Subcutaneous adipose tissue (tissue), 4 donors: ENCODE measurements around the gene MSTN. TPM values are rescaled to one million over a fixed set of nuclear protein-coding genes. Genes with fewer than 3 reads are reported as not detected.

Source experiments
- CTCF ChIP-seq: fragments of 450-650 bp; IDR thresholded peaks from one replicate; pipeline ENCODE4 v1.5.1; 2016; ENCODE audit warnings: low read depth, mild to moderate bottlenecking, control low read depth, antibody characterized with exemption, moderate library complexity
- total RNA-seq, 4 donors: library from RNA; depleted of rRNA; stranded (reverse); fragments of >200 nt; gene quantifications; one replicate each; pipeline ENCODE4 v1.1.0, GENCODE V29; 2016

Gene MSTN
- total RNA-seq, 4 donors from 2014 or later: 0.38 to 1.3 (median 1.2) TPM

GRCh38 chr2:190103144-190103543 lies 40.6 kb upstream of the MSTN start:
- no peak for TF ChIP-seq CTCF

DNA sequence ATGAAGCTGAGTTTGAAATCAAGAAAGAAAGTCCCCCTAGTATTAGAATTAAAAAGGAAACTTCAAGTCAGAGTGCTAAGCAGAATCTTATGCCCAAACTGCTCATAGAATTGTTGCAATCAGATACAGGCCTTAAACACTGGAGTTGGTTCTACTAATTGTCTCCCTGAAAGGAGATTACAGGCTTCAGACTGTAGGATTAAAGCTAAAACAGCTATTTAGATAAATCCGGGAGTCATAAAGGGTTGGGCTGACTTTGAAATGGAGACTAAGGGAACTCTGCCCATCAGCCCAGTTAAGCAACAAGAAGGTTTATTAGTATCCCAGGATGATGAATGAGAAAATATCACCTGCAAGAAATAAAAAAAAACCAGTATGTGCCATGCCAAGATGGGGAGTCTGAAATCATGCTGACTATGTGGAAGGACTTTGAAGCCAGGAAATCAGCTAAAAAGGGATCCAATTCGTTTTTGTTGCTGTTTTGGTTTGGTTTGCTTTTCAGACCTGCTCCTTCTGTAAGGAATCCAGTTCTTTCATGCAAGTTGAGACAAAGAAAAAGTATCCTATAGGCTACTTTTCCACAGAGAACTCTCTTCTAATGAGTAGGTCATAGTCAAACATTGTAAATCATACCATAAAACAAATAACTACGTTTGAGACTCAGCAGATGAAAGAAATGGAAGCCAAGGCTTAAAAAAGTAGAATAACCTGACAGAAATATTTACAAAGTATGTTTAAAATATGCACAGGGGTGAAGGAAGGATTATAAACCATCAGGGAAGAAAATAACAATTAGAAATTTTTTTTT lies 37.6 kb upstream of the MSTN start:
- TF ChIP-seq CTCF: no peak

- TF ChIP-seq CTCF: no peak
Measured at GRCh38 chr2:190098851-190099250, 36.3 kb upstream of the MSTN start.

DNA sequence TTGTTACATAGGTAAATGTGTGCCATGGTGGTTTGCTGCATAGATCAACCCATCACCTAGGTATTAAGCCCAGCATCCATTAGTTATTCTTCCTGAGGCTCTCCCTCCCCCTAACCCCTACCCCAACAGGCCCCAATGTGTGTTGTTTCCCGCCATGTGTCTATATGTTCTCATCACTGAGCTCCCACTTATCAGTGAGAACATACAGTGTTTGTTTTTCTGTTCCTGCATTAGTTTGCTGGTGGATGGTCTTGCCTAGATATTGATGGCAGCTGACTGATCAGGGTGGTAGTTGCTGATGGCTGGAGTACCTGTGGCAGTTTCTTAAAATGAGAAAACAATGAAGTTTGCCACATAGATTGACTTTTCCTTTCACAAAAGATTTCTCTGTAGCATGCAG lies 34.6 kb upstream of the MSTN start:
- no peak for TF ChIP-seq CTCF

DNA sequence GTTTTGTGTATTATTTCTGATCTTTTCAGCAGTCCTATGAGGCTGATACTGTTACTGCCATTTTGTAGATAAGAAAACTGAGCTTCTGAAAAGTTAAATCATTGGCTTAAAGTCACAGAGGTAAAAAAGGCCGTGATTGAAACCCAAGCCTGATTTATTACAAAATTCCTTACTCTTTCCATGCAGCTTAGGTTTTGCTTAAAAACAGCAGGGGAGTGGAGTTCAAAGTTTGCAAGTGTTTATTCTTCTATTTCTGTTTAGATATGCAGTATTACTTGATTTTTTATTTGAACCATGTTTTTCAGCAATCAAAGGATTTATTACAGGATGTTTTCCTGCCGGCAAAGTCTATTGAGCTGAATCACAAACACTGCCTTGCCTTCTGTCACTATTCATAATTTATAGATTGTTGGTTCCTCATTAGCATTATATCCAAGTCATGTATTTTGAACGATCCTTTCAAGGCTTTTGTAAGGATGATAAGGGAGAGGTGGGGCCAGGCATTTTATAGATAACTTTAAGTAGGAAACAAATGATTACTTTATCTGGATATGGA lies 31.9 kb upstream of the MSTN start:
- no peak for TF ChIP-seq CTCF

DNA sequence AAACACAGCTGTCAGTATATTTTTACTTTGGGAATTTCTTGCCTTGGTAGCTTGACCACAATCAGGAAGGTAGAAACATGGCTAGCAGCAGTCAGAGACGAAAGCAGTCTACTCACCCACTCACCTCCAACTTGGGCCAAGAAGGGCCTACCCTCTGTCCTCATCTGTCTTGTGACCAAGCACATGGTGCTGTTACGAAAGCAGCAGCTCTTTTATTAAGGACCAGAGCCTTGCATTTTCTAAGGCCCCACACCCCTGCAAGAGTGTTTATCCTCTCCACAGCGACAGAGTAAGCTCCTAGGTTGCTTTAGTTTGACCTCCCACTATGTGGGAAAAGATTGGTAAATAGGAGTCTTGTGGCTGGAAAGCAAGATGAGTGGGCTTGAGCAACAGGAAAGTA lies 31.3 kb upstream of the MSTN start:
- no peak for TF ChIP-seq CTCF

GRCh38 chr2:190090148-190090547 lies 27.6 kb upstream of the MSTN start:
- no peak for TF ChIP-seq CTCF
